HG03280 (cell line): ENCODE data around the gene TEAD1.

Source experiments
- ATAC-seq: cut with Tn5 transposase; IDR thresholded peaks from one replicate; pipeline ENCODE4 v1.9.1; 2021; ENCODE audit warnings: mild to moderate bottlenecking, moderate library complexity; ENCODE audit not compliant: unreplicated experiment

The TEAD1 gene

GRCh38 chr11:12925520-12925919 lies 251.3 kb downstream of the TEAD1 start:
- ATAC-seq, result no peak

GRCh38 chr11:12927221-12927620 lies 253.0 kb downstream of the TEAD1 start:
- no peak for ATAC-seq

- ATAC-seq, result no peak
These were observed 253.7 kb downstream of the TEAD1 start for GRCh38 chr11:12927886-12928285.

GRCh38 chr11:12930850-12931249 lies 256.6 kb downstream of the TEAD1 start:
- no peak for ATAC-seq

GRCh38 chr11:12932485-12932884 lies 258.3 kb downstream of the TEAD1 start:
- ATAC-seq, result no peak

- ATAC-seq, result no peak
These were observed 262.0 kb downstream of the TEAD1 start for GRCh38 chr11:12936200-12936599.

GRCh38 chr11:12938590-12939247 lies 264.5 kb downstream of the TEAD1 start:
- no peak for ATAC-seq

- no peak for ATAC-seq
These were observed 267.4 kb downstream of the TEAD1 start for GRCh38 chr11:12941671-12942070.

- no peak for ATAC-seq
These were observed 267.9 kb downstream of the TEAD1 start for GRCh38 chr11:12942157-12942556.

- ATAC-seq, result no peak
These were observed 269.1 kb downstream of the TEAD1 start for GRCh38 chr11:12943311-12943710.

GRCh38 chr11:12944889-12945288 lies 270.7 kb downstream of the TEAD1 start:
- ATAC-seq, result no peak

GRCh38 chr11:12949453-12949852 lies 275.2 kb downstream of the TEAD1 start:
- no peak for ATAC-seq

- ATAC-seq, result no peak
These were observed 276.4 kb downstream of the TEAD1 start for GRCh38 chr11:12950670-12951069.

GRCh38 chr11:12951376-12951775 lies 277.2 kb downstream of the TEAD1 start:
- ATAC-seq, result no peak

GRCh38 chr11:12952094-12952493 lies 277.9 kb downstream of the TEAD1 start:
- no peak for ATAC-seq

GRCh38 chr11:12958986-12959385 lies 284.8 kb downstream of the TEAD1 start:
- ATAC-seq, result no peak

GRCh38 chr11:12961615-12962014 lies 287.4 kb downstream of the TEAD1 start:
- ATAC-seq, result no peak

GRCh38 chr11:12962306-12962705 lies 288.1 kb downstream of the TEAD1 start:
- ATAC-seq, result no peak

GRCh38 chr11:12963051-12963450 lies 288.8 kb downstream of the TEAD1 start:
- ATAC-seq, result no peak

- ATAC-seq, result peak; percentile 75
These were observed 289.7 kb downstream of the TEAD1 start for GRCh38 chr11:12963792-12964536.

- ATAC-seq, result no peak
These were observed 290.4 kb downstream of the TEAD1 start for GRCh38 chr11:12964650-12965049.

GRCh38 chr11:12966002-12966401 lies 291.8 kb downstream of the TEAD1 start:
- no peak for ATAC-seq

GRCh38 chr11:12968101-12968500 lies 293.9 kb downstream of the TEAD1 start:
- ATAC-seq, result no peak
